Glutamatergic neuron (in vitro differentiated cells): Measurements from ENCODE around the gene ZNF398. TPM values are rescaled to one million over a fixed set of nuclear protein-coding genes. Genes with fewer than 3 reads are reported as not detected.

Experiments
- DNase-seq: peaks from one replicate; pipeline ENCODE4 v3.0.0; 2022
- H3K27ac Mint-ChIP-seq: one replicate; pipeline ENCODE4 v1.8.0; 2020; ENCODE audit warnings: mild to moderate bottlenecking, mixed read lengths, inconsistent platforms; ENCODE audit not compliant: unreplicated experiment
- H3K27me3 Mint-ChIP-seq: one replicate; pipeline ENCODE4 v1.8.0; 2020; ENCODE audit warnings: mild to moderate bottlenecking, moderate library complexity, mixed read lengths, inconsistent platforms; ENCODE audit not compliant: unreplicated experiment
- H3K36me3 Mint-ChIP-seq: one replicate; pipeline ENCODE4 v1.8.0; 2020; ENCODE audit warnings: mild to moderate bottlenecking, mixed read lengths, inconsistent platforms; ENCODE audit not compliant: unreplicated experiment
- H3K4me1 Mint-ChIP-seq: one replicate; pipeline ENCODE4 v1.8.0; 2020; ENCODE audit warnings: mild to moderate bottlenecking, low read depth, mixed read lengths, inconsistent platforms; ENCODE audit not compliant: unreplicated experiment
- H3K4me3 Mint-ChIP-seq: one replicate; pipeline ENCODE4 v1.8.0; 2020; ENCODE audit warnings: mild to moderate bottlenecking, mixed read lengths, inconsistent platforms; ENCODE audit not compliant: unreplicated experiment
- H3K9me3 Mint-ChIP-seq: one replicate; pipeline ENCODE4 v1.8.0; 2020; ENCODE audit warnings: mild to moderate bottlenecking, moderate library complexity, mixed read lengths, inconsistent platforms; ENCODE audit not compliant: unreplicated experiment
- CTCF ChIP-seq: fragments of 200-600 bp; sonication (generic); IDR thresholded peaks from one replicate; pipeline ENCODE4 v1.5.0; 2021; ENCODE audit not compliant: partially characterized antibody, unreplicated experiment
- total RNA-seq: library from RNA; stranded (reverse); fragmentation: NEBNext Ultra II Directional; extraction: Animal tissue kit (Norgen Biotek cat#: 25700); gene quantifications from one replicate; pipeline ENCODE4 v1.2.1, GENCODE V29; 2021; ENCODE audit not compliant: unreplicated experiment

The ZNF398 gene
- total RNA-seq, 1 donor from 2014 or later, result 13.9 TPM

- DNase-seq, result no peak
- peaks cover 5% of the 10 kb centered on the region for H3K9me3 Mint-ChIP-seq
- no peak overlapping the region for H3K4me3 Mint-ChIP-seq
- peak overlapping the region; percentile 43 for H3K27ac Mint-ChIP-seq
- no peaks in the 10 kb centered on the region for H3K4me1 Mint-ChIP-seq
- H3K36me3 Mint-ChIP-seq, result no peaks in the 10 kb centered on the region
- TF ChIP-seq CTCF, result no peak
- peaks cover 6% of the 10 kb centered on the region for H3K27me3 Mint-ChIP-seq
These were observed 44.6 kb downstream of the ZNF398 start for GRCh38 chr7:149191851-149192250.

GRCh38 chr7:149194799-149195179, 47.5 kb downstream of the ZNF398 start:
- H3K9me3 Mint-ChIP-seq, result peaks cover 5% of the 10 kb centered on the region
- peak overlapping the region; percentile 85 for H3K4me3 Mint-ChIP-seq
- TF ChIP-seq CTCF, result no peak
- H3K4me1 Mint-ChIP-seq, result peaks cover 6% of the 10 kb centered on the region
- peaks cover 6% of the 10 kb centered on the region for H3K27me3 Mint-ChIP-seq
- H3K36me3 Mint-ChIP-seq, result peaks cover 6% of the 10 kb centered on the region
- H3K27ac Mint-ChIP-seq, result peak overlapping the region; percentile 33
- DNase-seq, result no peak

- peaks cover 8% of the 10 kb centered on the region for H3K27me3 Mint-ChIP-seq
- H3K4me3 Mint-ChIP-seq, result peak within 1 kb of the TSS; percentile 94
- H3K9me3 Mint-ChIP-seq, result peaks cover 5% of the 10 kb centered on the region
- H3K27ac Mint-ChIP-seq, result peak within 1 kb of the TSS; percentile 87
- H3K36me3 Mint-ChIP-seq, result peaks cover 11% of the 10 kb centered on the region
- peaks cover 6% of the 10 kb centered on the region for H3K4me1 Mint-ChIP-seq
- peak; percentile 19 for TF ChIP-seq CTCF
- DNase-seq, result peak; percentile 93
These were observed 48.2 kb downstream of the ZNF398 start, which contains the start of gene ZNF282 for GRCh38 chr7:149195180-149196150. Gene ZNF282 (plus strand): TSS chr7:149195546. CDS start chr7:149195590, 44 bp downstream.

GRCh38 chr7:149196151-149196704, 49.0 kb downstream of the ZNF398 start:
- peak; percentile 27 for DNase-seq
- peak overlapping the region; percentile 94 for H3K4me3 Mint-ChIP-seq

More at GRCh38 chr7:149196151-149196704, 49.0 kb downstream of the ZNF398 start:
- Mint-ChIP-seq H3K4me1 (peaks cover 10% of the 10 kb centered on the region), H3K27ac (peak overlapping the region; percentile 87), H3K27me3 (peaks cover 10% of the 10 kb centered on the region), H3K9me3 (peaks cover 10% of the 10 kb centered on the region), H3K36me3 (peaks cover 16% of the 10 kb centered on the region)
- no peak for TF ChIP-seq CTCF
